HG02973 (cell line): ENCODE measurements around the gene THAP12.
"Not testable (repeated sequence)": the region's sequence is repeated elsewhere in the genome, so short reads cannot be mapped to it uniquely, and the experiment has no call there.

Source experiments
- ATAC-seq: cut with Tn5 transposase; IDR thresholded peaks from one replicate; pipeline ENCODE4 v1.9.1; 2021; ENCODE audit warnings: moderate library complexity; ENCODE audit not compliant: unreplicated experiment

THAP12 gene

DNA sequence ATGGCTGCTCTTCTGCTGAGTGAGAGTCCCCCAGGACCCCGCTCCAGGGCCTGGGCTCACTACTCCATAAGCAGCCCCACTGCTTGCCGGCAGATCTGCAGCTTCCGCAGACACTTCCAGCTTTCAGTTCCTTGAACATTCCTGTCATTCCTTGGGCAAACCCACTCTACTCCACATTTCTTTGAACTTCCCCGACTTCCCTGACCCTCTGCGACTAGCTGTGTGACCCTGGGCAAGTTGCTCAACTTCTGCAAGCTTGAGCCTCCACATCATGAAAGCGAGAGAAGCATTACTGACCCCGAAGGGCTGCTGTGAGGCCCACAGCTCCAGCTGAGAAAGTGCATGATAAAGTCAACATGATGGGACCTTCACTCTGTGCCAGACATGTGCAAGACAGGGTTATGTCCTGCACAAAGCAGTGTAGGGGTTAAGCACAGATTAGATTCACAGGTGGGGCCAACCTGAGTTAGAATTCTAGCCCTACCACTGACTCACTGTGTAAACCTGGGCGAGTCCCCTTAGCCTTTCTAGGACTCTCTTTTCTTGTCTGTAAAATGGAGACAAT, 51.8 kb downstream of the THAP12 start:
- no peak for ATAC-seq

DNA sequence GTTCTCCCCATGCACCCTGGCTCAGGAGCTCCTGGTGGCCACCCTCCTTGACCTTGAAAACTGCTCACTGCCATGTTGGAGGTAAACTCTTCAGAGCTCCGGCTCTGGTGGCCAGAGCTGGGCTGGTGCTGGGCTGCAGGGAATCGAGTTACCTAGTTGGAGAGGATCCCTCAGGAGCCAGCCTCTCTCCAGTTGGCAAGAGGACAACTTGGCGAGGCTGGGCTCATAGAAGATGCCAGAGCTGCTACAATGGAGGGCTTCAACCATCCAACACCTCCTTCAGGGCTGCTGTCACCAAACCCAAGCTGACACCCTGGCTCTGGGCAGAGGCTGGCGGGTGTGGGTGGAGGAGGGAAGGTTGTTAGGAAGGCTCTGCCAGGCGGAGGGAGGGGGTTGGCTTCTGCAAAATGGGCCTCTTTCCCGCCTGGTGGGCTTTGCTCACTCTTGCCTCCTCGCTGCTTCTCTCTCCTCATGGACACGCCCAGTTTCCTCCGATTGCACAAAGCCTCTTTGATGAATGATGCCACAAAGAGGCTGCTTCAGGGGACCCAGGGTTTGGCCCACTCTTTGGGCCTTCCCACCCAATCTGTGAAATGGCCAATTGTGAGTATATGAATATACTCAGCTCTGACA, 53.1 kb downstream of the THAP12 start:
- ATAC-seq, result no peak

DNA sequence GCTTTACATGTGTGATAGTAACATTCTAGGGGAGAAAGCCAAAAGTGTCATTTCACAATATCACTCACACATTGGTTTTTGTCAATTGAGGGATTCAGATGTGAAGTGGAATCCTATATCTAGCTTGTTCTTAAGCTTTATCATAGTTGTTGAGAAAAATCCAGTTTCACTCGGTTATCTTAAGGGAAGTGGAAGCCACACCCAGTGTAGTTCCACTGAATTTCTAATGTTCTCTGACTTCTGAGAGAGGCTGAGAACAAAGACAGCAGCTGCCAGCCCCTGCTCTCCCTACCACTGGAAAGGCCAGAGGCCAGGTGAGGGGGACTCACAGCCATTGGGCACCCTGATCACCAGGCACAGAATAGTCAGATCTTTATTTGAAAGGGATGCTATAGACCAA, 53.7 kb downstream of the THAP12 start:
- ATAC-seq, result no peak

DNA sequence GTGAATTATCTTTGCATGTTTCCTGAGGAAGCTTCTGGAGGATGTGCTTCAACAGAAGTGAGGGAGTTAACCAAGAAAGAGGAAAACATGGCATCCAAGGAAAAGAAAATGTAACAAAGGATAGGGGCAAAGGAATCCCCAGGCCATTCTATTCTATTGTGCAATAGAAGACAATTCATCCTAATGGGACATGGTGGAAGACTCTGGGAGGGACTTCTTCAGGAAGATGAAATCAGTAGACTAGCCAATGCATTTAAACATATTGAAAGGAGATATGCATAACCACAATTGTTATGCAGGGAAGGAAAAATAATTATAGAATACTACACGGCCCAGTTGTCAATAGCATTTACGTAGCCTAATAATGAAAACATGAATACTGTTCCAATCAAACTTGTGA, 55.7 kb downstream of the THAP12 start:
- ATAC-seq, result no peak

DNA sequence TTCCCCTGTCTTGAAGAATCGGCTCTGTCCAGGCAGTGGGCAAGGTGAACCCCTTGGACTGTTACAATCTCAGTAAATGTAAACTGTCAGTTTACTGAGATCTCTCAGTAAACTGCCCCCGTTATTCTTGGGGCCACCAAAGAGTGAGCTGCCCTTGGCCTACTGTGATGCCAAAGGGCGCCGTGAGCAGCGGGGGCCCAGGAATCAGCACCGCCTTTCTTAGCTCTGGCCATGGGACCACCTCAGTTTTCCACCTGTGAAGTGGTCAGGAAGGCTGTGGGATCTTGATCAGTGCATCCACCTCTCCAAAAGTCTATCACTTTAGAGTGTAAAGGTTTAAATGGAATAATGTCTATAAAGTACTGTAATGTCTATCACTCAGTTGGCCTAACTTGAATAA, 57.1 kb downstream of the THAP12 start:
- ATAC-seq, result no peak

DNA sequence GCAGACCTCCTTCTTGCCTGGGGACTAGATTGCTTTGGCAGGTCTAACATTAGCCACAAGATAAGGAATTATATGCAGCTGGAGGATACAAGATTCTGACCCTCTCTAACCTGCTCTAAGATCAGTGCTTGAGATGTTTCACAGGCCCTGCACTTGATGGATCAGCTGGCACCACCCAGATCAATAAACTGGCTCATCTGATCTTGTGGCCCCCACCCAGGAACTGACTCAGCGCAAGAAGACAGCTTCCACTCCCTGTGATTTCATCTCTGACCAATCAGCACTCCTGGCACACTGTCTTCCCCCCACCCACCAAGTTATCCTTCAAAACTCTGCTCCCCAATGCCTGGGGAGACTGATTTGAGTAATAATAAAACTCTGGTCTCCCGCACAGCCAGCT, 57.6 kb downstream of the THAP12 start:
- ATAC-seq, result not testable (repeated sequence)

DNA sequence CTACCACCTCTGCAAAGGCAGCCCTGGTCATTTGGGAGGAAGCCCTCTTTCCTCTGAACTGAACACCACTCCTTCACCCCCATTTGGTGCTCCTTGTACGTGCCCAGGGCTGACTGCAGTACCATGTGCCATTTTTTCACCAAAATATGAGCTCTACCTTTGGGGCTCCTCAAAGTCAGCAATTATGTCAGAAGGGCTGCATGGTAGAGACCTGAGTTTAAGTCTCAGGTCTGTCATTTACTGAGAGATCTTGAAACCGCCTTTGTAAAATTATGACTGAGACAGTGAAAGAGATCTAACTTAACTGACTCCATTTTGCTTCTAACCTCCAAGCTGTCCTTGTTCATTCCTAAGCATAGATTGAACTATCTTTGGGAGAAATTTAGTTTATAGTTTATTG, 58.0 kb downstream of the THAP12 start:
- no peak for ATAC-seq

DNA sequence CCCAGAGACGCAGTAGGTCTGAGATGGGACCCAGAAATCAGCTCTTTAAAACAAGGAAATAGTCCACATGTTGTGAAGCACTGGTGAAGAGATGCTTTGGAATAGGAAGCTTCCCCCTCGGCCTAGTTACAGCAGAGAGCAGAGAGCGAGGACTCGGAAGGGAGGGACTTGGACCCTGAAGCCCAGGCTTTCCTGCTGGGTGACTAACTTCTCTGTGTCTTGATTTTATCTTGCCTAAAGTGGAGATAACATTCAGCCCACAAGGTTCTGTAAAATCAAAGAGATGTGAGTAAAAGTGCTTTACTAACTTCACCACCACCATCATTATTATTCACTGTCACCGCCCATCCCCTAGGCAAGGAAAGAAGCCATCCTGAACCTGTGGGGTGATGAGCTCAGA, 58.4 kb downstream of the THAP12 start:
- no peak for ATAC-seq

DNA sequence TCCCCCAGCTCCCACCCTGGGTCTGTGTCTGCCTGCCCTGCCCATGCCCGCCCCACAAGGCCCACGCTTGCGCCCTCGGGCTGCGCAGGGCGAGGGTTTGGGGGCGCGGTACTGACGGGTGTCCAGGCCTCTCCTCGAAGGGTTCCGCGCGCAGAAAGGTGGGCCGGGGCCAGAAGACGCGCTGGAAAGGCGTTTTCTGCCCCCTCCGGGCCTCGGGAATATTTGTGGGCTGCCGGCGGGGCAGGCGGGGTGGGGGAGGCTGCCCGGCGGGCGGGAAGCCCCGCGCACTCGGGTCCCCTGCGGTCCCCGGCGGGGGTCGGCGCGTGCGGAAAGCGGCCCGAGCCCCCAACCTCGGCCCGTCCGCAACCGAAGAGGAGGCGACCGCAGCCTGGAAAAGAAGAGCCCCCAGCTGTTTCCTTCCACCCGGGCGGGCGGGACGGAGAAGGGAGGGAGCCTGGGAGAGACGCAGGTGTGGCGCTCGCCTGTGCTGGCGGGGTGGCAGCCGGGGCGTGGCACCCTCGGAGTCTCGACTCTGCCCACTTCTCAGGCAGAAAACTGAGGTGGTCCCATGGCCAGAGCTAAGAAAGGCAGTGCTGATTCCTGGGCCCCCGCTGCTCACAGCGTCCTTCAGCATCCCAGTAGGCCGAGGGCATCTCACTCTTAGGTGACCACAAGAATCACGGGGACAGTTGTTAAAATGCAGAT, 59.0 kb downstream of the THAP12 start:
- ATAC-seq, result no peak

DNA sequence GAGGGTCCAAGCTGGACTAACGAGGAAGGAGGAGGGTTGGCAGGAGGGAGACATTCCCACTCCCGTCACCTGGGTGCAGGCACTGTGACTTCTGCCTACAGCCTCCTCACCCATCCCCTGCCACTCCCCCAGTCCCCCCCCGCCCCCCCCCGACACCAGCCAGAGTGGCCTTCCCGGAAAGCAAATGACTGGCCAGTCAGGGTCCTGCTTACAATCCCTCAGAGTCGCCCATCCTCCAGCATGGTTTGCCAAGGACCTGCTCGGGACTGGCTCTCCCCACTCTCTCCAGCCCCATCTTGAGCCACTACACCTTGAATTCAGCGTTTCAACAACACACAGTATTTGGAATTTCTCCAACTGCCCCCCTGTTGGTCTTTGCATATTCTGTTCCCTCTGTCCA, 59.6 kb downstream of the THAP12 start:
- no peak for ATAC-seq

DNA sequence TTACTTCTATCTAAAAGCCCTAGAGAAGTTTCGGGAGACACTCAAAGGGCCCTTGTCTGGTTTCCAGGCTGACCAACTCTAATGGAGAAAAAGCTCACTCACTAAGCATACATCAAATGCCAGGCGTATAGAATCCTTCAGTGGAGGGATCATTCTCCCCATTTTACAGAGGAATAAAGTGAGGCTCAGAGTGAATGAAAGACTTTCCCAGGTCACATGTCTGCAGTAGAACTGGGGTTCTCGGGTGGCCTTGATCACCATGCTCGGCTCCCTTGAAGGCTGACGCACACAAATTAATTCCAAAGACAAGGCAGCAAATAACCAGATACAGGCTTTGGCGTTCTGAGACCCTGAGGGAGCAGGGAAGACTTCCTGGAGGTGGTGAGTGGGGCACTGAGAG, 60.0 kb downstream of the THAP12 start:
- no peak for ATAC-seq

DNA sequence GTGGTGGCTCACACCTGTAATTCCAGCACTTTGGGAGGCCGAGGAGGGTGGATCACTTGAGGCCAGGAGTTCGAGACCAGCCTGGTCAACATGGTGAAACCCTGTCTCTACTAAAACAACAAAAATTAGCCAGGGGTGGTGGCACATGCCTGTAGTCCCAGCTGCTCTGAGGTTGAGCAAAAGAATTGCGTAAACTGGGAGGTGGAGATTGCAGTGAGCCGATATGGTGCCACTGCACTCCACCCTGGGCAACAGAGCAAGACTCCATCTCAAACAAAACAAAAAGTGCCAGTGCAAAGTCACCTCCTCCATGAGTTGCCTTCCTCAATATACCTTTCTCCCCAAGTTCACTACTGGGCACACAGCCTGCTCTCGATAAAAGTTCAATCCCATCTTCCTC, 61.1 kb downstream of the THAP12 start:
- ATAC-seq, result not testable (repeated sequence)

DNA sequence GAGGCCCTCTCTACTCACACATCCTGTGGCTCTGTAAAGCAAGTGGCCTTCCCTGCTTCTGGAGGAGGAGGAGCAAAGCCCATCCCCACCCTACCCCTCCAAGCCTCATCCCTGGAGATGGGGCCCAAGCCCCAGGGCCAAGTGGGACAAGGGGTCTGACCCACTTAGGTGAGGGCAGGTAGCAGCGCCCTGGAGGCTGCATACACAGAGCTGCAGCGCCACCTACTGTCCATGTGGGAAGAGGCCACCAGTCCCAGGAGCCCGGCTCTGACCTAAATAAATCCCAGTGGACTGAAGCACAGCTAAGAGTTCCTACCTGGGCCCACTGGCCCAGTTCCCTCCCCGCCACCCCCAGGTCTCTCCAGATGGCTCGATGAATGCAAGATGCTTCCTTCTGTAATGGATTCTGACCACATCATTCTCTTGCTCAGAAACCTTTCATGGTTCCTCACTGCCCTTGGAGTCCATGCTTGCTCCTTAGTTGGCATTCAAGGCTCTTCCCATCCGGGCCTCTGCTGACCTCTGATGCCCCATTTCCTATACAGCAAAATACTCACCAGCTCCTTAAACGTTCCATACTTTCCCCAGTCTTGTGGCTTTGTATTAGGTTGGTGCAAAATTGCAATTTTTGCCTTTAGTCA, 62.1 kb downstream of the THAP12 start:
- peak; percentile 53 for ATAC-seq

DNA sequence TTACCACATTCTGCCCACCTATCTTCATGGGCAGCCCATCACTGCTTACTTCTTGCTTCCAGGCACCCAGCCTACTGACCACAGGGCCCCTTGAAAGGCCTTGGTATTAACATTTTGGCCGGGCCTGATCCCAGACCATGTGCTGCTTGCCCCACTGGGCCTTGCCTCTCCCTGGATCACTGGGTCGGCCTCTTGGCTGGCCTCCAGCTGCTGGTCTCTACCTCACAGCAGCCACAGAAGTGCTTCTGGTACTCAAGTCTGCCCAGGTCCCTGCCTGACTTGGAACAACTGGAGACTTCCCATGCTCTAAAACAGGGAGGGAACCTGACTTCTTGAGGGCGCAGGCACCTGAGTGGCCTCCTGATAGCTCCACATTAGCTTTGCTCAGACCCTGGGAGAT, 63.6 kb downstream of the THAP12 start:
- ATAC-seq, result no peak

DNA sequence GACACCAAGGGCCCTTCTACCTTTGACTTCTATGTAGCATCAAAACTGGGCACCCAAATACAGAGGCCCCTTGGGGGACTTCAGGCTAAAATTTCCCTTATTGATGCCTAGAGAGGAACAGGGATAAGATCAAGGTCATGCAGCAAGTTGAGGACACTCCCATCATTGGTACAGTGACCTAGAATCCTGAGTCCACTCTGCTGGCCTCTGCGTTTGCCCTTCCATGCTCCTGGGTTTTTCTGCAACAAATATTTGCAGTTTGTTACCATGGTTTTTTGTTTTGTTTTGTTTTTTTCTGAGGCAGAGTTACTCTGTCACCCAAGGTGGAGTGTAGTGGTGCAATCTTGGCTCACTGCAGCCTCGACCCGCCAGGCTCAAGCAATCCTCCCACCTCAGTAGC, 64.2 kb downstream of the THAP12 start:
- no peak for ATAC-seq

DNA sequence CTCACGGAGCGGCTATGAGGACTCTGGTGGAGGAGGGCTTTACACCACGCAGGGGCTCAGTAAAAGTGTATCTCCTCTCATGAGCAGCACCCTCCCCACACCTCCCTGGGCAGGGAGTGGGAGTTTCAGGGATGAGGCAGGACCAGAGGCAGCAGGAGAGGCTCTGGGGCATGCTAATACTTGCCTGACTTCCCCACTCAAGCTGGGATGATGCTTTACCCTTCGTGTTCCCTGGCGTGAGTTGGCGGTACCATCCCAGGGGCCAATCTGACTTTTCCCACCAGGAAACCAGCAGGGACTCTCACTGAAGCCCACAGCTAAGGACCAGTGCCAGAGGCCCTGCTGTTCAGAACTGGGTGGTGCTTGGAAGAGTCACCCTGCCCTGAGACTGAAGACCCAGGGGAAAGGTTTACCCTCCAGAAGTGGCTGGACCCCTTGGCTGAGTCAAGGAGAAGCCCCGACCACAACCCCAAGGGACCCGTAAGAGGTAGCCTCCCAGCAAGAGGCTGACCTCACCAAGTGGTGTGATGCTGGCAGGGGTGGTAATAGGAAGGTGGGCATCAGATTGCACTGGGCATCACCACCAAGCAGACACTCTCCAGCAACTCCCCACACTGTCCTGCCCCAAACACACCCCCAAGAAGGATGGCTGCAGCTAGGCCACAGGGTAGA, 65.6 kb downstream of the THAP12 start:
- no peak for ATAC-seq

DNA sequence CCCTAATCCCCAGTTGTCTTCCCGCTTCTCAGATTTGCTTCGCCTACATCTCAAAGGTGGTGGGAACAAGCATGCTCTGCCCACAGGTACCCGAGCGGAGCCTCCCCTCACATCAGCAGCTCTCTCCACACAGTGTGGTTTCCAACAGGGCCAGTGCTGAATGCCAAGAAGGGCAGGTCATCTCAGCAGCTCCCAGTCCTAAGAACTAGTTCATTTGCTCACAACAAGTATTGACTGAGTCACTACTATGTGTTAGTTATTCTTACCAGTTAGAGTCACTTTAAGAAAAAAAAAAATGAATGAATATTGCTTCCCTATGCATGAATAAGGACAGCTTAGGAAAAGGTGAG, 66.2 kb downstream of the THAP12 start:
- no peak for ATAC-seq

DNA sequence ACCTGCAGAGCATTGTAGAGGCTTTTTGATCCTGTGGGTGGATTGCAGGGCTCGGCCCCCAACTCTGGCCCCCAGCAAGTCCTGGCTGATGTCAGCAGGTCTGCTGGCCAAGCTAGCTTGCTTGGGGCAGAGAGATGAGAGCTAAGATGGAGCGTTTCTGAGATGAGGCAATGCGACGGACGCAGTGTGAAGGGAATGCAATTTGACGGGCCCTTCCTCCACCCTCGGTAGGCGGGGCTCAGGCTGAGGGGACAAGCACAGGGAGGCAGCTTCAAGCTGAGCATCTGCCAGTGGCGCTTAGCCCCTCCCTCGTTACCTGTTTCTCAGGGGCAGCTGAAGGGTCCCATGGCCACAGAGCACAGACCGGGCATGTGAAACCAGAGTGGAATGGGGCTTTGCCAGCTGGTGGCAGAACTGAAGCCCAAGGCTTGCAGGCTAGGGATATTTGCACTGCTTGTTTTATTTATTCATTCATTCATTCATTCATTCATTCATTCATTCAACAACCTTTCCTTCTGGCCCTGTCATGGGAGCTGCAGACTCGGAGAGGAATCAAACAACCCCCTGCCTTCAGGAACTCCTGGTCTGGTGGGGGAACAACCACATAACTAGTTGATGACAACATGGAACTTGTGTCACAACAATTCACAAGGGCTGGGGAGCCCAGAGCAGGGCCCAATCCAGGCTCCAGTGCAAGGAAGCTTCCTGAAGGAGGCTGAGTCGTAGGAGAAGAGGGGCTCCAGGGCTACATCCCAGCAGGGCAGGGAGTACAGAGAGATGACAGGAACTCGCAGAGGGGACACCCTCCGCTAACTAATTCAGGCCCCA, 66.8 kb downstream of the THAP12 start:
- no peak for ATAC-seq

DNA sequence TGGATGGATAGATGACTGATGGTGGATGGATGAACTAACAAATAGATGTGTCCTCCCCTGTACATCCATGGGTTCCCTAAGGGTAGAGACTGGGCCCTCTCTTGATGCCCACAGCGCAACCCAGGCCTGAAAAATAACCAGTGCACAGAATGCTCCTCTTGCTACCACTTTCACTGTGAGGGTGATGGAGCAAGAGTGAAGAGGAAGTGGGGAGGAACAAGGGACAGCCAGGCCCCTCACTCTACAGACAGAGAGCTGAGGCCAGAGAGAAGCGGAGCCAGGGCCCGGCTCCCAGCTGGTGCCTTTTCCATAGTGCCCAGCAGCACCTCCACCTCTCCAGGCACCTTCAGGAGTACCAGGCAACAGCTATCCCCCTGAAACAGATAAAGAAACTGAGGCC, 67.7 kb downstream of the THAP12 start:
- ATAC-seq, result no peak

DNA sequence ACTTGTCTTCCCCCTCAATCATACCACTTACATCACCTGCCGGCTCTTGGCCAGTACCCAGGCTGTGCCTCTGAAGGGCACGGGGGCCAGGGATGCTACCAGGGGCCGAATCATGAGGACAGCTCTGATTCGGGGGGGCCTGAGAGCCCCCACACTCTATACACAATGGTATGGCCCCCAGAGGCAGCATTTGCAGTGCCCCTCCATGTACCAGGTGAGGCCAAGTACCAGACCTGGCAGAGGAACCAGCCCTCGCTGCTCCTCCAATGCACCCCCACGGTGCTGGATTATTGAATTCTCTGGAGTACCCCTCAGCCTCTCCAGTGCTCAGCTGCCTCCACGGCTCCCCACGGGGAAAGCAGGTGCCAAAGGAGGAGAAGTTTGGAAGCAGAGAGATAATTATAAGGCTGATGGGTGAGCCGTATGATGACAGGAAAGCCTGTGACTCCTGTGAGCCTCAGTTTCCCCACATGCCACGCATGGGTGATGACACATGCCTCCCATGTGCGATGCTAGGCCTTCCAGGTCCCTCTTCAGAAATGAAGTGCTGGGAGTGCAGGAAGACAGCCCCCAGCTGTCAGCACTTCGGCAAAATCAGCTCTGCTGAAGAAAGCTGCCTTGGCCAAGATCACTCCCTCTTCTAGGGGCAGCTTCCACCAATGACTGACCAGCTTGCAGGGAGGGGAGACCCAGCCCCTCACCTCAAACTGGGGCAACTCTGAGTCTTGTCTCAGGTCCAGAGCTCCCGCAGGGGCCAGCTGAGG, 69.9 kb downstream of the THAP12 start:
- no peak for ATAC-seq
